K562 (cell line): ENCODE measurements around the gene ANKLE1. TPM values are rescaled to one million over a fixed set of nuclear protein-coding genes. Genes with fewer than 3 reads are reported as not detected.

Experiments used
- ATAC-seq: fragments of 200-7000 bp; cut with Tn5 transposase; 3 replicates; pipeline ENCODE4 v1.9.1; 2020; ENCODE audit warnings: moderate library complexity
- BruUV-seq: library from RNA; stranded (reverse); fragments of 400-500 nt; replicated peaks from 2 replicates; lab custom pipeline; 2021; lab: Mats Ljungman, UMichigan
- CTCF ChIA-PET: fragments of 300-600 bp; formaldehyde crosslinking; extraction: SDS; loops from one replicate; lab custom pipeline; 2021; ENCODE audit warnings: low intra/inter-chr PET ratio; lab: Yijun Ruan, JAX
- POLR2A ChIA-PET: fragments of 300-600, 350-650 bp; sonication (Branson Sonifier 250); formaldehyde crosslinking; extraction: SDS; loops from one replicate; lab custom pipeline; 2021; ENCODE audit warnings: antibody characterized with exemption, inconsistent platforms; lab: Yijun Ruan, JAX
- DNase-seq, 4 experiments: peaks; one replicate each; pipeline versions ENCODE4 v3.0.0 to v3.0.0-alpha.2; 2011 to 2018; ENCODE audit warnings: low spot score in 3 of 4, mixed read lengths in 3 of 4; ENCODE audit errors: extremely low read depth in 1 of 4
- FAIRE-seq: peaks from 2 replicates; lab custom pipeline; 2011; peaks lifted over from hg19 to GRCh38; lab: Jason Lieb, UNC
- H2AFZ ChIP-seq: 2 replicates; pipeline ENCODE4 v1.6.0; 2011; ENCODE audit warnings: low read depth, low read length, control low read depth, inconsistent platforms
- H3K27ac ChIP-seq: fragments of 200-600 bp; 3 replicates; pipeline ENCODE4 v1.8.0; 2011; ENCODE audit warnings: low read depth, mild to moderate bottlenecking, control low read depth, inconsistent platforms, low read length, moderate library complexity, mixed read lengths; ENCODE audit errors: extremely low read depth
- H3K27me3 ChIP-seq, 2 experiments: fragments of 300-600 bp in 1 of 2; 2 replicates in 1 of 2; 3 replicates in 1 of 2; pipeline versions ENCODE4 v1.6.0 to v1.8.0; 2011; ENCODE audit warnings: inconsistent platforms in 2 of 2, low read length in 2 of 2, mild to moderate bottlenecking in 1 of 2, mixed read lengths in 1 of 2, moderate library complexity in 1 of 2; ENCODE audit not compliant: control insufficient read depth in 2 of 2, insufficient read depth in 2 of 2
- H3K36me3 ChIP-seq: fragments of 300-600 bp; 3 replicates; pipeline ENCODE4 v1.8.0; 2011; ENCODE audit warnings: mild to moderate bottlenecking, low read length, inconsistent platforms; ENCODE audit not compliant: control insufficient read depth, insufficient read depth
- H3K4me1 ChIP-seq, 2 experiments: fragments of 200-600 bp in 1 of 2; replicated peaks in 1 of 2; 2 replicates in 1 of 2; 3 replicates in 1 of 2; pipeline versions ENCODE4 v1.5.1 to v1.8.0; 2011; ENCODE audit warnings: inconsistent platforms in 2 of 2, low read length in 2 of 2, mild to moderate bottlenecking in 1 of 2, mixed read lengths in 1 of 2, moderate library complexity in 1 of 2; ENCODE audit not compliant: control insufficient read depth in 2 of 2, insufficient read depth in 2 of 2
- H3K4me2 ChIP-seq: 2 replicates; pipeline ENCODE4 v1.6.1; 2011; ENCODE audit warnings: low read length, control low read depth, inconsistent platforms, mixed read lengths; ENCODE audit not compliant: insufficient read depth
- H3K4me3 ChIP-seq: fragments of 200-600 bp; sonication (generic), shearing (Covaris generic); 2 replicates; pipeline ENCODE4 v1.5.1; 2016; ENCODE audit warnings: control low read depth, inconsistent platforms
- H3K79me2 ChIP-seq: fragments of 200-600 bp; 3 replicates; pipeline ENCODE4 v1.8.0; 2011; ENCODE audit warnings: low read length, inconsistent platforms; ENCODE audit not compliant: control insufficient read depth, insufficient read depth
- H3K9ac ChIP-seq, 2 experiments: 2 replicates each; pipeline versions ENCODE4 v1.6.0 to v1.6.1; 2011; ENCODE audit warnings: low read depth in 2 of 2, low read length in 2 of 2, control low read depth in 1 of 2, inconsistent platforms in 1 of 2, mild to moderate bottlenecking in 1 of 2, mixed read lengths in 1 of 2; ENCODE audit not compliant: insufficient read depth in 1 of 2
- H3K9me1 ChIP-seq: one replicate; pipeline ENCODE4 v1.6.0; 2011; ENCODE audit warnings: inconsistent platforms, mild to moderate bottlenecking, low read length, moderate library complexity; ENCODE audit not compliant: control insufficient read depth, insufficient read depth
- H3K9me3 ChIP-seq: replicated peaks from 2 replicates; pipeline ENCODE4 v1.5.1; 2011; ENCODE audit warnings: low read depth, low read length, inconsistent platforms; ENCODE audit not compliant: control insufficient read depth, insufficient read depth
- H4K20me1 ChIP-seq: replicated peaks from 2 replicates; pipeline ENCODE4 v1.6.1; 2011; ENCODE audit warnings: low read length, inconsistent platforms, mixed read lengths; ENCODE audit not compliant: control insufficient read depth, insufficient read depth
- E2F8 ChIP-seq: fragments of 450-650 bp; IDR thresholded peaks from 2 replicates; pipeline ENCODE4 v1.7.1; 2018; ENCODE audit warnings: mild to moderate bottlenecking, low read depth; ENCODE audit not compliant: partially characterized antibody
- MAX ChIP-seq: sonication (generic); formaldehyde crosslinking; IDR thresholded peaks from 2 replicates; pipeline ENCODE4 v1.9.0; 2022; ENCODE audit warnings: mild to moderate bottlenecking, missing genetic modification reagents
- SNAPC5 ChIP-seq: fragments of 250-450 bp; sonication (Bioruptor Pico); IDR thresholded peaks from 2 replicates; pipeline ENCODE4 v1.8.0; 2021; ENCODE audit warnings: moderate library complexity, mild to moderate bottlenecking, inconsistent platforms
- ZNF511 ChIP-seq: sonication (generic); formaldehyde crosslinking; IDR thresholded peaks from 2 replicates; pipeline ENCODE4 v1.8.0; 2022; ENCODE audit warnings: mild to moderate bottlenecking, missing genetic modification reagents
- WGBS: fragments of 100-300 bp; shearing (Covaris generic); methylation state at CpG from one replicate; pipeline ENCODE4 v1.1.6; 2016; ENCODE audit warnings: low coverage, mixed read lengths; ENCODE audit not compliant: insufficient coverage; ENCODE audit errors: missing lambda C conversion rate; 5-methylcytosine and 5-hydroxymethylcytosine counted together
- in situ Hi-C: fragments of 300-500 bp; cut with MboI; formaldehyde crosslinking; loops from 4 replicates; pipeline ENCODE4 v1.15.0; 2018; ENCODE audit warnings: inconsistent platforms, mixed read lengths
- intact Hi-C: fragments of 100-400 bp; cut with micrococcal nuclease; formaldehyde crosslinking; loops from 2 replicates; pipeline ENCODE4 v1.14.2; 2022
- polyA plus RNA-seq, 8 experiments: library from polyadenylated mRNA; depleted of rRNA in 4 of 8; stranded (reverse) in 5 of 8; unstranded in 3 of 8; fragments of >200 nt; fragmentation: Nextera tagmentation in 2 of 8; fragmentation: Illumina TruSeq in 1 of 8; extraction: Ambion mirVana in 2 of 8; extraction: Trizol in 1 of 8; gene quantifications; 2 replicates each; pipeline versions ENCODE4 v1.2.1 to v1.2.3, GENCODE V29; 2011 to 2014; ENCODE audit warnings: inconsistent platforms in 1 of 8, missing spikeins in 1 of 8
- total RNA-seq, 7 experiments: library from RNA; depleted of rRNA in 6 of 7; stranded (reverse); fragments of >200 nt in 6 of 7; fragmentation: Illumina TruSeq in 2 of 7; extraction: Trizol in 2 of 7; gene quantifications; 2 replicates each; pipeline versions ENCODE4 v1.2.1 to v1.2.3, GENCODE V29; 2011 to 2021; ENCODE audit warnings: low replicate concordance in 1 of 7

Gene ANKLE1
- total and polyA plus RNA-seq, 9 of the 15 experiments (the other 6 are each of a cell fraction or from before 2014, with no cell fraction given): 0.63 to 9.2 (median 2.9) TPM

- no peak overlapping the region for H3K9ac ChIP-seq
- no peaks in the 10 kb centered on the region for H3K27me3 ChIP-seq
- H3K4me3 ChIP-seq: no peak overlapping the region
- TF ChIP-seq MAX (CRISPR knock-in tag) (0 out of 2 replicates have a peak, but pooled peaks have one; percentile 22), SNAPC5 (CRISPR knock-in tag) (no peak), E2F8 (no peak), ZNF511 (CRISPR knock-in tag) (no peak)
- no peak overlapping the region for H3K4me2 ChIP-seq
- in situ Hi-C loops: no loop called here
- no peak overlapping the region for H2AFZ ChIP-seq
- H3K9me1 ChIP-seq: peaks cover 3% of the 10 kb centered on the region
- peaks cover 6% of the 10 kb centered on the region; the same call in 1 of the 2 replicates for H4K20me1 ChIP-seq
- no peaks in the 10 kb centered on the region for H3K9me3 ChIP-seq
- peaks cover 5% of the 10 kb centered on the region; the same call in 2 of the 3 replicates for H3K79me2 ChIP-seq
- H3K36me3 ChIP-seq: peaks cover 22% of the 10 kb centered on the region; the same call in 1 of the 3 replicates
- intact Hi-C loops: loop anchor here (2.0 to 5.0 kb wide), 2 partner anchors 217 to 511 kb away; no protein-coding TSS in a partner anchor
- peaks cover 2 to 38% of the 10 kb centered on the region in 2 experiments for H3K4me1 ChIP-seq
- H3K27ac ChIP-seq: no peak overlapping the region
- no TSS peak for BruUV-seq
- ChIA-PET POLR2A (interaction anchor here (0.6 to 1.6 kb wide), 5 partner anchors 9 to 151 kb away, joined by 3 to 5 read pairs (median 3); no protein-coding TSS in a partner anchor), CTCF (interaction anchor here (1.2 to 2.0 kb wide), 2 partner anchors 74 to 79 kb away, joined by 8 to 23 read pairs; no protein-coding TSS in a partner anchor)
- WGBS: 40% methylated on average over 7 of the region's 7 CpGs
- FAIRE-seq (no peak), ATAC-seq (no peak), DNase-seq (no peak)
Observed at GRCh38 chr19:17283504-17283996, 1.8 kb downstream of the ANKLE1 start.
